NB4 (cell line): ENCODE results near the gene KRT13.

Source experiments
- CTCF ChIP-seq: IDR thresholded peaks from one replicate; pipeline ENCODE4 v1.5.1; 2012; ENCODE audit warnings: low read depth, low read length
- MAX ChIP-seq: IDR thresholded peaks from 2 replicates; pipeline ENCODE4 v1.6.1; 2011; ENCODE audit warnings: low read depth, low read length
- POLR2A ChIP-seq: IDR thresholded peaks from 2 replicates; pipeline ENCODE4 v1.6.1; 2011; ENCODE audit warnings: mild to moderate bottlenecking; ENCODE audit not compliant: insufficient read length; ENCODE audit errors: extremely low read depth

- TF ChIP-seq CTCF = no peak
- no peak for TF ChIP-seq POLR2A
- no peak for TF ChIP-seq MAX
Measured at GRCh38 chr17:41499714-41500113, 5.7 kb downstream of the KRT13 start.
